ENCODE data around the gene DAB1.

Gene DAB1

DNA sequence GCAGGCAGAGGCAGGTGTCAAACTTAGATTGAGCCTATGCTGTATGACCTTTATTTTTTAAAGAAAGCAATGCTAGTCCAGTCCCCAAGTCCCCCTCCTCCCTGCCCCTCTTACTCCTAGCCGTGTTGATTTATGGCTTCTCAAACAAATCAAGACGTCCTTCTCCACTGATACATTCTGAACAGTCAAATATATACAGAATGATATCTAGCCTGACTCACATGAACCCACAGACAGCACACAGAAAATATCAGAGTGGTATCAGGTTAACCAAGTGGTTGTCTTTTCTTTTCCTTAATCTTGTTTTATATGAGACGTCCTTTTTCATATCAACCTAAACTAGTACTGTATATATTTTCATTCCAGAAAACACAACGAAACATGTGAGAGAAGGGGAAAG lies 13.4 kb downstream of the DAB1 start:
- DNase-seq: no peak

GRCh38 chr1:57407928-57408327 lies 15.9 kb downstream of the DAB1 start:
- DNase-seq: no peak

DNA sequence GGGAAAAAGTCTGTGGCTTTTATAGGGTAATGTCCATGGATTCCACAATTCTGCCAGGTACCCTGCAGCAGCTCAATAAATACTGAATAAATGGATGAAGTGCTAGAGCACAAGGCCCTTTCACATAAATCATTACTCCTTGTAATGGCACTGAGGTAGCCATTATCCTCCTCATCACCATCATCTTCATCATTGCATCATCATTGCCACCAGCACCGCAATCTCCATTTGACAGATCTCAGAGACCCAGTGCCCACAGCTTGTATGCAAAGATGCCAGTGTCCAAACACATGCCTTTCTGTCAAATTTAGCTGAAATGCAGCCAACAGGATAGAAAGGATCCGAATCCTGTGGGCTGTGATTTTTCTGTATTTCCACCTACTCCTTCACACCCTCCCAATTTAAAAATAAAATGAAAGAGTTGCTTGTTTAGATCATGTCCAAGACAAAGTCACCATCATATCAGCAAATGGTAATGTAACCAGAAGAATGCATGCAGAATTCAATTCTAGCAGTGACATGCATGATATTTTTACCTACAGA lies 17.4 kb downstream of the DAB1 start:
- DNase-seq: no peak

- DNase-seq: no peak
Measured at GRCh38 chr1:57404884-57405283, 19.0 kb downstream of the DAB1 start.

- no peak for DNase-seq
Measured at GRCh38 chr1:57403201-57403600, 20.7 kb downstream of the DAB1 start.

- DNase-seq: no peak
Measured at GRCh38 chr1:57401671-57402070, 22.2 kb downstream of the DAB1 start.

DNA sequence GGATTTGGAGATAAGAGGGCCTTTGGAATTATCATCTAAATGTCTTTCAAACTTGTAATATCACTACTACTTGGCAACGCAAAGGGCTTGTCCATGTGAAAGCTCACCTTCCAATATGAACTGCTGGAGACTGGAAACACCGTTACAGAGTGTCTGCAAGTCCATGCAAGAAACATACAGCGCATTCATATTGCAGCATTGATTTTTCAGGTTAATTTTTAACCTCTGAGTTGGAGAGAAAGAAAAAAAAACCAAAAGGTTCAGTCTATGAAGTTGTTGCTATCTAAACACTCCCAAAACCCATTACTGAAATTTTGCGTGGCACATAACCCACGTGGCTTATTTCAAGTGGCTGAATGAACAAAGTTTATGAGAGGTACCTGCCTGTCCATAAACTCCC lies 23.8 kb downstream of the DAB1 start:
- DNase-seq: no peak

GRCh38 chr1:57393058-57393584 lies 30.7 kb downstream of the DAB1 start:
- no peak for DNase-seq

GRCh38 chr1:57385336-57385735 lies 38.5 kb downstream of the DAB1 start:
- no peak for DNase-seq

GRCh38 chr1:57384901-57385300 lies 39.0 kb downstream of the DAB1 start:
- no peak for DNase-seq

DNA sequence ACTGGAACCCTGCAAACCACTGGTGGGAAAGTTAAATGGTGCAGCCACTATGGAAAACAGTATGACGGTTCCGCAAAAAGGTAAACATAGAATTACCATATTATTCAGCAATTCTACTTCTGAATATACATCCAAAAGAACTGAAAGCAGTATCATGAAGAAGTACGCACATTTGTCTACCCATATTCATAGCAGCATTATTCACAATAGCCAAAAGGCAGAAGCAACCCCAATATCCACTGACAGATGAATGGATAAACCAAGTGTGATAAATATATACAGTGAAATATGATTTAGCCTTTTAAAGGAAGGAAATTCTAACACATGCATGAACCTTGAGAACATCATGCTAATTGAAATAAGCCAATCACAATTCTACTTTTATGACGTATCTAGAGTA lies 39.6 kb downstream of the DAB1 start:
- DNase-seq: no peak

DNA sequence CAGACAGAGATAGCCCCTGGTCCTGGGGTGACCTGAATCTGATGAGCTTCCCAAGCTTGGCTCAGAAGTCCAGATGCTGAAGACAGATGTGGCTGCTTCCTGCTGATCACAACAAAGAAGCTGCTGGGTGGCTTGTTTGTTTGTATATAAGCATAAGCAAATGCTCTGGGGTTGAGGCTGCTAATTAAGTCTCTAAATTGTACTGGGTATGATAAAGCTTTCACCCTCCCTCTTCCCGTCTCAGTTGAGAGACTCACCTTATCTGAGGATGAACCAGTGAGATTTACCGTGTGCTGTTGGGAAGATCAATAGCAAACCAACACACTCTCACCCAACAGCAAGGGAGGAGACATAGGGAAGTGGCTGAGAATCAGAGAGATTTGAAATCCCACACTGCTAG lies 42.0 kb downstream of the DAB1 start:
- no peak for DNase-seq

DNA sequence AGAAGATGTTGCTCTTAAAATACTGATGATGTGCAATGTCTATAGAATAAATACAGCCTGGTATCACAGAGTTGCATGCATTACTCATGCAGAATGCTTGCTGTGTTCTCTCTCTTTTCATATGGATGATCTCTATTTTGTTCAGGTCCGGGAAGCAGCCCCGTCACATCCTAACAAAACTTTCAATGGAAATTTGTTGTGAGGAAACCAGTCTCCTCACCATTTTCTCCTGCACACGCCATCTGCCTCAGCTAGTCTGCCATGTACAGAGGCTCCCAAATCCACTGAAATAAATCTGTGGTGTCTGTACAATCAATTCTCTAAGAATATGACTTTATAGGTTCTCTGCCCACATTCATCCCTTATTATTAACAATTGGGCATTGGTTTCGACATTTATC lies 42.4 kb downstream of the DAB1 start:
- DNase-seq: no peak

DNA sequence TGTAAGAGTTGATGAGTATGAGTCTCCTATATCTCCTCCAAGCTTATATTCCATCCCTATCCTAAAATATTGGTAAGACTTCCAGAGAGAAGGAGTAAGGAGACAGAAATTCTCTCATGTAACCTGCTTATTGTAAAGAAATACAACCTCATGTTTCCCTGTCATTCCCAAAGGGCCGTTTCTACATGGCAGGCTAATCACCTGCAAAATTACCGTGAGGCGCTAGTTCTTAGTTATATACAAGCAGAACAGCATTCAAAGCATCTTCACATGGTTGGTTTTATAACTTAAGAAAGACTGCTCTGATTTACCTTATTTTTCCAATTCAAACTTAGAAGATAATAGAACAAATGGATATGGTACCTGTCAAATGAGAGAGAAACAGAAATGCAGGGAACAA lies 42.9 kb downstream of the DAB1 start:
- DNase-seq: no peak

DNA sequence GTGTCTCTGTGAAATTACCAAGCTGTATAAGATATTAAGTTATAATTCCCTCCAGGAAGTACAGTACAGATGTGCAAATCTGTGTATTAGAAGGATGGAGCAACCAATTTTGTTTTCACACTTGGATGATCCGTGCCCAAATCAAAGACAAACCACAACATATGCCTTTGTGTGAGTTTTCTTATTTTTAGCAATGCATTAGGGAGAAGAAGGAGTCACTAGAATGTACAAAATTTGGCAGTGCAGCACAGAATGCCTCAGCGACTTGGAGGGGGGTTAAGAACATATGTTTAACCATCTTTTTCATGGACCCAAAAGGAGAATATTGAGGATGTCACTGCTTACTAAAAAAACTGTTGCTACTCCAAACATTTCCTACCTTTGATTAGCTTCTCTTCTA lies 45.3 kb downstream of the DAB1 start:
- no peak for DNase-seq

- no peak for DNase-seq
Measured at GRCh38 chr1:57377339-57378139, 46.3 kb downstream of the DAB1 start.

DNA sequence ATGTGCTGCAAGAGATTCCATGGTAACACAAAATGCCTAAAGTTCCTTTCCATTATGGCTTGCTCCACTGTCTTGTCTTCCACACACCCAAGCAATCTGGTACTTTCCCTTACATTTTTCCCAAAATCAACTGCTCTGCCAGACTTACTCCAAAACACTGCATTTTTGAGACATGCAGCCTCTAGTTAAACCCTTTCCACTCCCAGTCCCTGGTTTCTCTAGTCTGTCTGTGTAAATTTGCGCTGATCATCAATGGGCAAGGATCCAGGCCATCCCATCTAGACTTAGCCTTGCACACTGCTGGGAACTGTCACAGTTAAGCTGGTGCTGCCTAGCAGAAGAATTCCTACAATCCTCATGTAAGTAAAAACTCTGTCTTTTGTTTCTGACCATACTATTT lies 47.8 kb downstream of the DAB1 start:
- DNase-seq: no peak

- no peak for DNase-seq
Measured at GRCh38 chr1:57369889-57370288, 54.0 kb downstream of the DAB1 start.

DNA sequence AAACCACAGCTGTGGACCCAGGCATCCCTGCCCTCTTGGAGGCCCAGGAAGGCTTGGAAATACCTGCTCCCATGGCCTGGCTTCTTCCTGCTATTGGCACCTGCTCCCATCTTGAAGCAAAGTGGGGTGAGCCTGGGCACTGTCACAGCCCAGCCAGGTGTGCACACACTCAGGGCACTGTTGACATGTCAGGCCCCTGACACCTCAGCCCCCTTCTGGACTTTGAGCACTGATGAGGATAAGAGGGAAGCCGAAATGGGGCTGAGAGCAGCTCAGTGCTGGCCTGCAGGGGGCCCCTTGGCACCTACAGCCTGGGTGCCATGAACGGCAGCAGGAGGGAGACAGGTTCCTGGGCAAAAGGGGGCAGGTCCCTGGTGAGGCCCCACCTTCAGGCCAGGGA lies 55.9 kb downstream of the DAB1 start:
- no peak for DNase-seq

GRCh38 chr1:57363643-57364042 lies 60.2 kb downstream of the DAB1 start:
- DNase-seq: no peak

DNA sequence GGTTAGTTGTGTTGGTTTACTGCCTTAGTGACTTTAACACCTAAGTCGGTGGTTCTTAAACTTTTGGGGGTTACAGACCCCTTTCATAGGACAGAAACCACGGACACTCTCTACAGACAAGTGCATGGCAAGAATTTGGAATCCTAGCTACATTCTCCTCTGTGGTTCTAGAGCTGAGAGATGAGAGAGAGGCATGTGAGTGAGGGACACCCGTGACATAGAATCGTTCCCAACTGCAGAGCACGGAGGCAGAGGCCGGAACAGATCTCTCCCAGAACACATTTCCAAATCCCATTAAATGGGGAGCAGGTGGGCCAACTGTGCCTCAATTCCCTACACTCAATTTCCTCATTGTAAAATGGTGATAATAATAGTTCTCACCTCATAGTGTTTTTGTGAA lies 60.7 kb downstream of the DAB1 start:
- no peak for DNase-seq

DNA sequence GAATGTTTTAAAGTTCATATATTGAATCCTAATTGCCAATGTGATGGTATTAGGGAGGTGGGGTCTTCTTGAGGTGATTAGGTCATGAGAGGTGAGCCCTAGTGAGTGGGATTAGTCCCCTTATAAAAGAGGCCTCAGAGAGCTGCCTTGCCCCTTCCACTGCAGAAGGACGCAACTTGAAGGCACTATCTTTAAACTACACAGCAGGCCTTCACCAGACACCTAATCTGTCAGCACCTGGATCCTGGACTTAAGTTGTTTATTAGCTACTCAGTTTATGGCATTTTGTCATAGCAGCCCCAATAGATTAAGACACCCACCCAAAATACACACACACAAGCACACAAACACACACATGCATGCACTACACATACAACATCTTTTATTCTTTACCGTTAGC lies 61.4 kb downstream of the DAB1 start:
- DNase-seq: no peak

DNA sequence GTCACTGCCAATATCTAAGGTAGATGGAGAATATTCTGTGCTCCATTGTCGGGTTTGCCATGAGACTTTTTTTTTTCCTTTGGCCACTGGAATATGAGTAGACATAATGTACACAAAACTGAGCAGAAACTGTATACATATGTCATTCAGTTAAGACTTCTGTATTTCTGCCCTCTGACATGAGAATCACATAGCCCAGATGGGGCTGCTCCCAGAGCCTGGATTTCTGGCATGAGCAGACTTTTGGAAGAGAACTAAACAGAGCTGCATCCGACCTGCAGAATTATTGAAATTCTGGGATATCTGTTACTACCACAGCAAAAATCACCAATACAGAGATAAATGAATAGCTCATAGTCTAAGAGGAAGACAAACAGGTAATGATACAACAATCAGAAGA lies 62.3 kb downstream of the DAB1 start:
- DNase-seq: no peak

- DNase-seq: no peak
Measured at GRCh38 chr1:57360846-57361407, 62.9 kb downstream of the DAB1 start.

- DNase-seq: no peak
Measured at GRCh38 chr1:57357462-57357861, 66.4 kb downstream of the DAB1 start.
